ENCODE results near the gene OPCML.

OPCML gene

DNA sequence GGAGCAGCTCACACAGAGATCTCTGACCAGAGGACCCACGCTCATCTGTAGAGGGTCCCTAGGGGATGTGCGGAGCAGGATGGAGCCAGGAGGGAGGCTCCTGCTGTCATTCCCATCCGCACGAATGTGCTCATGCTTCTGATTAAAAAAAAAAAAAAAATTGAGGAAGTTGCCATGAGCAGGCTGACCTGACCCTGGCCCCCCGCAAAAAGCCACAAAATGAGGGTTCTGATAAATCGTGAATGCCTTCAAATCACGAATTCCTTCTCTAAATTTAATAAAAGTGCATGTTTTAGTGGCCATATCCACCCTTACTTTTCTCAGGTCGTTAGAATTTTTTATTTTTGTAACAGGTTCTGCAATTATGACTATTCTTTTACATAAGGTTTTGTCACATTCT is 378.2 kb downstream of the OPCML start (continued):
- TF ChIP-seq, protein P1, sequence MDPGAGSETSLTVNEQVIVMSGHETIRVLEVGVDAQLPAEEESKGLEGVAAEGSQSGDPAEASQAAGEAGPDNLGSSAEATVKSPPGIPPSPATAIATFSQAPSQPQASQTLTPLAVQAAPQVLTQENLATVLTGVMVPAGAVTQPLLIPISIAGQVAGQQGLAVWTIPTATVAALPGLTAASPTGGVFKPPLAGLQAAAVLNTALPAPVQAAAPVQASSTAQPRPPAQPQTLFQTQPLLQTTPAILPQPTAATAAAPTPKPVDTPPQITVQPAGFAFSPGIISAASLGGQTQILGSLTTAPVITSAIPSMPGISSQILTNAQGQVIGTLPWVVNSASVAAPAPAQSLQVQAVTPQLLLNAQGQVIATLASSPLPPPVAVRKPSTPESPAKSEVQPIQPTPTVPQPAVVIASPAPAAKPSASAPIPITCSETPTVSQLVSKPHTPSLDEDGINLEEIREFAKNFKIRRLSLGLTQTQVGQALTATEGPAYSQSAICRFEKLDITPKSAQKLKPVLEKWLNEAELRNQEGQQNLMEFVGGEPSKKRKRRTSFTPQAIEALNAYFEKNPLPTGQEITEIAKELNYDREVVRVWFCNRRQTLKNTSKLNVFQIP (CRISPR knock-in tag; IDR thresholded peaks at IDR 0.05; ENCODE audit: borderline replicate concordance, low read depth), result no peak
- TF ChIP-seq ZFP30 (CRISPR knock-in tag; IDR thresholded peaks at IDR 0.05) (no peak), ZC3H10 (CRISPR knock-in tag; IDR thresholded peaks at IDR 0.05) (no peak), ARNTL (CRISPR knock-in tag; IDR thresholded peaks at IDR 0.05; ENCODE audit: borderline replicate concordance, low read depth) (no peak)

DNA sequence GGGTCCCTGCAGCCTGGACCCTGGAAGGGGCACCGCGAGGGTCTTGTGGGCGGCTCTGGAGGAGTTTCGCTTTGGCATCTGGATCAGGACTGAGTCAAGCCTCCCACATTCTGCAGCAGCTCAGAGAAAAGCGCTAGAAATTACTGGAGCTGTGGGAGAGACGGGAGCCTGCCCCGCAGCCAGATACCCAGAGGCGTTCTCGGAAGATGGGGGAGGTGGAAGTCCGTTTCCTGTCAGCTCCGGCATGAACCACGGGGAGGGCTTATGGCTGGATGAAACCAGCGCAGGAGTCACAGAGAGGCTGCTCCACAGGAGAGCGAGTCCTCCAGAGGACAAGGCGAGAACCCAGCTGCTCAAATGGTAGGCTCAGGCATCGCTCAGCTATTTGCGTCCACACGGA is 379.3 kb downstream of the OPCML start:
- TF ChIP-seq, protein P2, sequence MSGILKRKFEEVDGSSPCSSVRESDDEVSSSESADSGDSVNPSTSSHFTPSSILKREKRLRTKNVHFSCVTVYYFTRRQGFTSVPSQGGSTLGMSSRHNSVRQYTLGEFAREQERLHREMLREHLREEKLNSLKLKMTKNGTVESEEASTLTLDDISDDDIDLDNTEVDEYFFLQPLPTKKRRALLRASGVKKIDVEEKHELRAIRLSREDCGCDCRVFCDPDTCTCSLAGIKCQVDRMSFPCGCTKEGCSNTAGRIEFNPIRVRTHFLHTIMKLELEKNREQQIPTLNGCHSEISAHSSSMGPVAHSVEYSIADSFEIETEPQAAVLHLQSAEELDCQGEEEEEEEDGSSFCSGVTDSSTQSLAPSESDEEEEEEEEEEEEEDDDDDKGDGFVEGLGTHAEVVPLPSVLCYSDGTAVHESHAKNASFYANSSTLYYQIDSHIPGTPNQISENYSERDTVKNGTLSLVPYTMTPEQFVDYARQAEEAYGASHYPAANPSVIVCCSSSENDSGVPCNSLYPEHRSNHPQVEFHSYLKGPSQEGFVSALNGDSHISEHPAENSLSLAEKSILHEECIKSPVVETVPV (CRISPR knock-in tag; IDR thresholded peaks at IDR 0.05), result no peak
- TF ChIP-seq ARNTL (CRISPR knock-in tag; IDR thresholded peaks at IDR 0.05; ENCODE audit: borderline replicate concordance, low read depth) (no peak), ZFP3 (CRISPR knock-in tag; IDR thresholded peaks at IDR 0.05) (no peak), TOX (CRISPR knock-in tag; IDR thresholded peaks at IDR 0.05; ENCODE audit: borderline replicate concordance) (no peak), ZNF8 (CRISPR knock-in tag; IDR thresholded peaks at IDR 0.05) (no peak), GLIS3 (CRISPR knock-in tag; IDR thresholded peaks at IDR 0.05) (no peak), OSR1 (CRISPR knock-in tag; IDR thresholded peaks at IDR 0.05) (no peak), SNAI2 (CRISPR knock-in tag; IDR thresholded peaks at IDR 0.05) (no peak)
- TF ChIP-seq, protein P3, sequence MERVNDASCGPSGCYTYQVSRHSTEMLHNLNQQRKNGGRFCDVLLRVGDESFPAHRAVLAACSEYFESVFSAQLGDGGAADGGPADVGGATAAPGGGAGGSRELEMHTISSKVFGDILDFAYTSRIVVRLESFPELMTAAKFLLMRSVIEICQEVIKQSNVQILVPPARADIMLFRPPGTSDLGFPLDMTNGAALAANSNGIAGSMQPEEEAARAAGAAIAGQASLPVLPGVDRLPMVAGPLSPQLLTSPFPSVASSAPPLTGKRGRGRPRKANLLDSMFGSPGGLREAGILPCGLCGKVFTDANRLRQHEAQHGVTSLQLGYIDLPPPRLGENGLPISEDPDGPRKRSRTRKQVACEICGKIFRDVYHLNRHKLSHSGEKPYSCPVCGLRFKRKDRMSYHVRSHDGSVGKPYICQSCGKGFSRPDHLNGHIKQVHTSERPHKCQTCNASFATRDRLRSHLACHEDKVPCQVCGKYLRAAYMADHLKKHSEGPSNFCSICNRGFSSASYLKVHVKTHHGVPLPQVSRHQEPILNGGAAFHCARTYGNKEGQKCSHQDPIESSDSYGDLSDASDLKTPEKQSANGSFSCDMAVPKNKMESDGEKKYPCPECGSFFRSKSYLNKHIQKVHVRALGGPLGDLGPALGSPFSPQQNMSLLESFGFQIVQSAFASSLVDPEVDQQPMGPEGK (CRISPR knock-in tag; IDR thresholded peaks at IDR 0.05; ENCODE audit: borderline replicate concordance), result no peak
- no peak for ATAC-seq

DNA sequence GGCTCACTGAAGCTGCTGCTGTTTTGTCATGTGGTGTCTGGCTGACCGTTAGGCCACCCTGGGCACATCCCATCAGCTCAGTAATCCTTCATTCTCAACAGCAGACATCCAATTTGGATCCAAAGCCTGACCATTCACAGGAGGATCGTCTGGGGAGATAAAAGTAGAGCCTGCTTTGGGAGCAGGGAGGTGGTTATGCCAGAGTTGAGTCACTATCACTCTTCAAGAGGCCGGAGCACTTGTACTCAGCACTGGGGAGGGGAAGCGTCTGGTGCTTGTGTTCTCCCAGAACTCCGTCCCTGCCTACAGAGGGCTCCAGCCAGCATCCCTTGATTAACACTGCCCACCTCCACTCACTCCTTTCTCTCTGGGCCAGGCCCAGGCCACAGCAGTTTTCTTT is 382.6 kb downstream of the OPCML start:
- TF ChIP-seq, protein P4, sequence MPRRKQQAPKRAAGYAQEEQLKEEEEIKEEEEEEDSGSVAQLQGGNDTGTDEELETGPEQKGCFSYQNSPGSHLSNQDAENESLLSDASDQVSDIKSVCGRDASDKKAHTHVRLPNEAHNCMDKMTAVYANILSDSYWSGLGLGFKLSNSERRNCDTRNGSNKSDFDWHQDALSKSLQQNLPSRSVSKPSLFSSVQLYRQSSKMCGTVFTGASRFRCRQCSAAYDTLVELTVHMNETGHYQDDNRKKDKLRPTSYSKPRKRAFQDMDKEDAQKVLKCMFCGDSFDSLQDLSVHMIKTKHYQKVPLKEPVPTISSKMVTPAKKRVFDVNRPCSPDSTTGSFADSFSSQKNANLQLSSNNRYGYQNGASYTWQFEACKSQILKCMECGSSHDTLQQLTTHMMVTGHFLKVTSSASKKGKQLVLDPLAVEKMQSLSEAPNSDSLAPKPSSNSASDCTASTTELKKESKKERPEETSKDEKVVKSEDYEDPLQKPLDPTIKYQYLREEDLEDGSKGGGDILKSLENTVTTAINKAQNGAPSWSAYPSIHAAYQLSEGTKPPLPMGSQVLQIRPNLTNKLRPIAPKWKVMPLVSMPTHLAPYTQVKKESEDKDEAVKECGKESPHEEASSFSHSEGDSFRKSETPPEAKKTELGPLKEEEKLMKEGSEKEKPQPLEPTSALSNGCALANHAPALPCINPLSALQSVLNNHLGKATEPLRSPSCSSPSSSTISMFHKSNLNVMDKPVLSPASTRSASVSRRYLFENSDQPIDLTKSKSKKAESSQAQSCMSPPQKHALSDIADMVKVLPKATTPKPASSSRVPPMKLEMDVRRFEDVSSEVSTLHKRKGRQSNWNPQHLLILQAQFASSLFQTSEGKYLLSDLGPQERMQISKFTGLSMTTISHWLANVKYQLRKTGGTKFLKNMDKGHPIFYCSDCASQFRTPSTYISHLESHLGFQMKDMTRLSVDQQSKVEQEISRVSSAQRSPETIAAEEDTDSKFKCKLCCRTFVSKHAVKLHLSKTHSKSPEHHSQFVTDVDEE (CRISPR knock-in tag; IDR thresholded peaks at IDR 0.05), result no peak
- TF ChIP-seq ZNF8 (CRISPR knock-in tag; IDR thresholded peaks at IDR 0.05) (no peak), ZFP30 (CRISPR knock-in tag; IDR thresholded peaks at IDR 0.05) (no peak), ZNF70 (CRISPR knock-in tag; IDR thresholded peaks at IDR 0.05) (no peak), RARB (CRISPR knock-in tag; IDR thresholded peaks at IDR 0.05) (no peak), ISL1 (CRISPR knock-in tag; IDR thresholded peaks at IDR 0.05) (no peak)
- TF ChIP-seq, protein P1 (CRISPR knock-in tag; IDR thresholded peaks at IDR 0.05; ENCODE audit: borderline replicate concordance, low read depth), result no peak
- no peak for ATAC-seq

DNA sequence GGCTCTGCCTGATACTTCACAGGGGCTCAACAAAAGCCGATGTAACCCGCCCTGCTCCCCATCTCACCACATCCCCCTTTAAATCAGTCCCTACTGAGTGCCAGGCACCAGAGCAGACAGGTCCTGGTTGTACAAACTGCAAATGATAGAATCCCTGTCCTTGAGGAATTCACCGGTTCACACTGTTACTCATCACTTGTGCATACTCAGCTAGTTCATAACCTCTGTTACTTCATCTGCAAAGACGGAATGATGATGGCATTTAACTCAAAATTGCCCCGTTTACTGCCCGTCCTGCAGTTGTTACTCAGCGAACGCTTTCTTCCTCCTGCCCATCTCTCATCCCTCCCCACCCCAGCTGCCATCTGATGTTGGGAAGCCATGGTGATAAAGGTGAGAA is 384.7 kb downstream of the OPCML start:
- ATAC-seq, result no peak
- TF ChIP-seq, protein P3 (CRISPR knock-in tag; IDR thresholded peaks at IDR 0.05; ENCODE audit: borderline replicate concordance), result no peak
- TF ChIP-seq ZC3H10 (CRISPR knock-in tag; IDR thresholded peaks at IDR 0.05) (no peak), ISL1 (CRISPR knock-in tag; IDR thresholded peaks at IDR 0.05) (no peak), ESRRG (CRISPR knock-in tag; IDR thresholded peaks at IDR 0.05) (no peak), PPARA (CRISPR knock-in tag; IDR thresholded peaks at IDR 0.05; ENCODE audit: borderline replicate concordance) (no peak), GLIS3 (CRISPR knock-in tag; IDR thresholded peaks at IDR 0.05) (no peak), BACH2 (CRISPR knock-in tag; IDR thresholded peaks at IDR 0.05; ENCODE audit: borderline replicate concordance) (no peak)
- TF ChIP-seq, protein P1 (CRISPR knock-in tag; IDR thresholded peaks at IDR 0.05; ENCODE audit: borderline replicate concordance, low read depth), result no peak
- TF ChIP-seq, protein P4 (CRISPR knock-in tag; IDR thresholded peaks at IDR 0.05), result no peak

Data from SK-N-SH treated with all-trans-retinoic acid at 6 μM for 48 hours (cell line).